GM12873 (cell line): Measurements from ENCODE around the gene TARBP1.

Experiments
- CTCF ChIP-seq: IDR thresholded peaks from 2 replicates; pipeline ENCODE4 v1.5.1; 2012; ENCODE audit warnings: low read depth, mild to moderate bottlenecking, moderate library complexity, low read length, control low read depth; ENCODE audit not compliant: insufficient read depth; ENCODE audit errors: missing control alignments

TARBP1 gene

DNA sequence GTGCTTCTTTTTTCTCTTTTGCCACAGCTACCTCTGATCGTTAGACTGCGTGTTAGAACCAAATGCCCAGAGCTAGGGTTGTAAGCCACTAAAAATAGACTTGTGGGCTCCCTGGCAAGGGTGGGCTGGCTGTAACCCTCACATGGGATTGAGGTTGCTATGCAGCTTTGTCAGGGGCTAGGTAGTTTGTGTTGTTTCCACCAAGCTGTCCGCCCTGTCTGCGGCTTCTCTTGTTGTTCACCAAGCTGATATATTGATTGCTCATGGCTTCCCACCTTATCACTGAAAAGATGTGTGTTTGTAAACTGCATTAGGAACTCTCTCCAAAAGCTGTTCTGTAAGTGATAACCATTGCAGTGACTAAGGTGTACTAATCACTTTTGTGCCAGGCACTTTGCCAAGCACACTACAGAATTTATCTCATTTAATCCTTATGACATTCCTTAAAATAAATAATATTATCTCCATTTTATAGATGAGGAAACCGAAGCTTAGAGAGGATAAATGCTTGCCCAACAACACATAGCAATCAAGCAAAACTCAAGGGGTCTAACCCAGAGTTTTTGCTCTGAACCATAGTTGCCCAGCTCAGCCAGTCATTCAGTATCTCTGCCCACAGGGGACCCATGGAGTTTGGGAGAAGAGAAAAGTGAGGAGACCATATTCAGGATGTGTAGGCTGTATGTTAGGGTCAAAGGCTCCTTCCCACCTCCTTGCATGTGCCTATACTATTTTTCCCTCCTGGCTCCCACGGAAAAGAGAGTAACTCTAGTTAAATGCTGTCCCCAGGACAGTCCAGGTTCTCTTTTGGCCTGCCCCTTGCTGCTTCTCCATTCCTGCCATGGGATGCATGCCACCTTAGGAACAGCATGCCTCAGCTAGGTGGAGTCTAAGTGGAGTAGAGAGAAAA lies 42.2 kb upstream of the TARBP1 start:
- no peak for TF ChIP-seq CTCF

GRCh38 chr1:234519506-234519905 lies 40.5 kb upstream of the TARBP1 start:
- TF ChIP-seq CTCF, result no peak

GRCh38 chr1:234518876-234519275 lies 39.9 kb upstream of the TARBP1 start:
- no peak for TF ChIP-seq CTCF

- no peak for TF ChIP-seq CTCF
Observed at GRCh38 chr1:234517110-234517802, 38.3 kb upstream of the TARBP1 start.

DNA sequence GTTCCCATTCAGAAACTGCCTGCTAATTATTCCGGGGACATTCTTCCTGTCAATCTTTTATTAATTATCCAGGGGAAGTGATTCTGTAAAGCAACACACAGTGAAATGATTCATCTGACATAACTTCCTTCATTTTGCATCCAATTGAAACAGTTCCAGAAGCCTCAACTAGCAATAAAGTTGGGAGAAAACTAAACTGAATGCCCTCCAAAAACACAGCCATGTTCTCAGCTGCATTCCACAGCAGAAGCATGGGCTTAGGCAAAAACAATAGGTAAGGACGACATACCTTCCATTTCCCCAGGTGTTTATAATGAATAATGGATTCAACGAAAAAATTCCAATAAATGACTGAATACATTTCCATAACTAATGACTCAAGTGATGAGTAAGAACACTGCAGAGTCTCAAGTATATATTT lies 36.9 kb upstream of the TARBP1 start:
- no peak for TF ChIP-seq CTCF

- TF ChIP-seq CTCF, result no peak
Observed at GRCh38 chr1:234515411-234515810, 36.4 kb upstream of the TARBP1 start.

DNA sequence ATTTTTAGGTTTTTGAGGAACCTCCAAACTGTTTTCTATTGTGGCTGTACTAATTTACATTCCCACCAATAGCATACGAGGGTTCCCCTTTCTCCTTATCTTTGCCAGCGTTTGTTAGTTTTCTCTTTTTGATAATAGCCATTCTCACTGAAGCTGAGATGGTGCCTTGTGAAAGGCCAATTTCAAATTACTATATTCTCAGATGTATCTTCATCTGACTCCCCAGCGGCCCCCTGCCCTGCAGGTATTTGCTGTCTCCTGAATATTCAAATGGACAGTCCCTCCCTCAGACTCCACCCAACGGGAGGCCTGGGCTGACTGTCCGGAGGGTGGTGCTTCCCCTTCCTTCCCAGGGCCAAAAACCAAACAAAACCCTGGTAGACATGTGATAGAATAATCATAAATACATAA lies 33.5 kb upstream of the TARBP1 start:
- TF ChIP-seq CTCF, result no peak
